T-helper 2 cell (primary cell): ENCODE measurements around the gene MYBPC1.
A peak's percentile ranks its signal among the peaks of the same experiment; 100 is the strongest.
"Not testable (repeated sequence)": the region's sequence is repeated elsewhere in the genome, so short reads cannot be mapped to it uniquely, and the experiment has no call there.

ENCODE experiments used
- DNase-seq, 5 experiments: peaks; one replicate each; pipeline versions ENCODE4 v3.0.0 to v3.0.0-alpha.2; 2012 to 2022

The MYBPC1 gene

GRCh38 chr12:101655393-101655792, 60.6 kb downstream of the MYBPC1 start:
- no peak for DNase-seq

GRCh38 chr12:101660662-101661061, 65.9 kb downstream of the MYBPC1 start:
- not testable (repeated sequence) for DNase-seq

- no peak for DNase-seq
Measured at GRCh38 chr12:101663298-101663697, 68.5 kb downstream of the MYBPC1 start.

GRCh38 chr12:101664992-101665391, 70.2 kb downstream of the MYBPC1 start:
- DNase-seq: no peak

GRCh38 chr12:101666052-101666728, 71.4 kb downstream of the MYBPC1 start:
- no peak for DNase-seq

- no peak for DNase-seq
Measured at GRCh38 chr12:101667591-101667990, 72.8 kb downstream of the MYBPC1 start.

- peak in 3 of 5 experiments; percentile 6 to 88 (median 26) for DNase-seq
Measured at GRCh38 chr12:101670007-101670671, 75.4 kb downstream of the MYBPC1 start.

GRCh38 chr12:101671157-101671791, 76.5 kb downstream of the MYBPC1 start:
- peak in 2 of 5 experiments; percentile 21 to 84 for DNase-seq

- DNase-seq: no peak
Measured at GRCh38 chr12:101671833-101672232, 77.1 kb downstream of the MYBPC1 start.

- DNase-seq: no peak
Measured at GRCh38 chr12:101675555-101675954, 80.8 kb downstream of the MYBPC1 start.

GRCh38 chr12:101676497-101676896, 81.7 kb downstream of the MYBPC1 start:
- not testable (repeated sequence) for DNase-seq

- DNase-seq: peak in 1 of 5 experiments; percentile 42
Measured at GRCh38 chr12:101678081-101678480, 83.3 kb downstream of the MYBPC1 start.

GRCh38 chr12:101680240-101680639, 85.5 kb downstream of the MYBPC1 start:
- no peak for DNase-seq

- no peak for DNase-seq
Measured at GRCh38 chr12:101680647-101681046, 85.9 kb downstream of the MYBPC1 start.

- not testable (repeated sequence) for DNase-seq
Measured at GRCh38 chr12:101681627-101682026, 86.9 kb downstream of the MYBPC1 start.

GRCh38 chr12:101685092-101685491, 90.3 kb downstream of the MYBPC1 start:
- DNase-seq: no peak

- no peak for DNase-seq
Measured at GRCh38 chr12:101686176-101686575, 91.4 kb downstream of the MYBPC1 start.

- no peak for DNase-seq
Measured at GRCh38 chr12:101690544-101691098, 95.8 kb downstream of the MYBPC1 start.

GRCh38 chr12:101691503-101692096, 96.8 kb downstream of the MYBPC1 start:
- no peak for DNase-seq

- no peak for DNase-seq
Measured at GRCh38 chr12:101694297-101694848, 99.6 kb downstream of the MYBPC1 start.

GRCh38 chr12:101694986-101695385, 100.2 kb downstream of the MYBPC1 start:
- no peak for DNase-seq

GRCh38 chr12:101695706-101696105, 100.9 kb downstream of the MYBPC1 start:
- no peak for DNase-seq
